ENCODE data around the gene REX1BD.

REX1BD gene

DNA sequence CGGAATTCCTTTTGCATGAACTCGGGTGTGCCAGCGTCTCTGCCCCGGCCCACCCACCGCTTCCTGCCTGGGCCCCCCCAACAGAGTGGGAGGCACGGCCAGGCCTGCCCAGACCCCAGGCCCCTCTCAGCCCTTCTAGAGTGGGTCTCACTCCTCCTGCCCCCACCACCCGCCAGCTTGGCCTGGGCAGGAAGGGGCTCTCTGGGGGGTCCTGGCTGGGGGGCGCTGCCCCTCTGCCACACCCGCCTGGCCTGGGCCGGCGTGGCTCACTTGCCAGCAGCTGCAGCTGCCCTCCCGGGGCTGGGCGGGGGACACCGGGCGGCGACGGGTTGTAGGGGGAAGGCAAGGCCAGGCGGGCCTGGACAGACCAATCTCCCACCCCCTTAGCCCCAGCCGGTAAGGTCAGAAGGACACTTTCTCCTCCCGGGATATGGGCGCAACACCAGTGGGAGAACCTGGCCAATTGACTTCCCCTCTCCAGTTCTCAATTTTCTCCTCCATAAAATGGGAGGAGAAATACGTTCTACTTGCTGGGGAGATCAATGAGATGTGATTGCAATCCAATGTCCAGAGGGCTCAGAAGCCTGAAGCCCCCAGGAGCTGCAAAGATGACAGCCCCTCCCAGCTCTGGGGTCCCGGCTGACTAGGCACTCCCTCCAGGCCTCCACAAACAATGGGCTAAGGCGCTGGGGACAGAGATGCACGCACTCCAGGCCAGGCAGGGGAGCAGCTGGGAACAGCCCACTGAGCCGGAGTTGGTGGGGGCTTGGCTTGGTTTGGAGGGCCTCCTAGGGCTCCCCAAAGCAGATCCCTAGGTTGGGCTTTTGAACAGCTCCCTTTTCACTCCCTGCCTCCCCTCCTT lies 15.6 kb downstream of the REX1BD start:
- DNase-seq = no peak

- no peak for DNase-seq
Measured at GRCh38 chr19:18604820-18605159, 16.2 kb downstream of the REX1BD start.

GRCh38 chr19:18605196-18605545 lies 16.6 kb downstream of the REX1BD start:
- no peak for DNase-seq

GRCh38 chr19:18605546-18606280 lies 17.1 kb downstream of the REX1BD start:
- DNase-seq = no peak

DNA sequence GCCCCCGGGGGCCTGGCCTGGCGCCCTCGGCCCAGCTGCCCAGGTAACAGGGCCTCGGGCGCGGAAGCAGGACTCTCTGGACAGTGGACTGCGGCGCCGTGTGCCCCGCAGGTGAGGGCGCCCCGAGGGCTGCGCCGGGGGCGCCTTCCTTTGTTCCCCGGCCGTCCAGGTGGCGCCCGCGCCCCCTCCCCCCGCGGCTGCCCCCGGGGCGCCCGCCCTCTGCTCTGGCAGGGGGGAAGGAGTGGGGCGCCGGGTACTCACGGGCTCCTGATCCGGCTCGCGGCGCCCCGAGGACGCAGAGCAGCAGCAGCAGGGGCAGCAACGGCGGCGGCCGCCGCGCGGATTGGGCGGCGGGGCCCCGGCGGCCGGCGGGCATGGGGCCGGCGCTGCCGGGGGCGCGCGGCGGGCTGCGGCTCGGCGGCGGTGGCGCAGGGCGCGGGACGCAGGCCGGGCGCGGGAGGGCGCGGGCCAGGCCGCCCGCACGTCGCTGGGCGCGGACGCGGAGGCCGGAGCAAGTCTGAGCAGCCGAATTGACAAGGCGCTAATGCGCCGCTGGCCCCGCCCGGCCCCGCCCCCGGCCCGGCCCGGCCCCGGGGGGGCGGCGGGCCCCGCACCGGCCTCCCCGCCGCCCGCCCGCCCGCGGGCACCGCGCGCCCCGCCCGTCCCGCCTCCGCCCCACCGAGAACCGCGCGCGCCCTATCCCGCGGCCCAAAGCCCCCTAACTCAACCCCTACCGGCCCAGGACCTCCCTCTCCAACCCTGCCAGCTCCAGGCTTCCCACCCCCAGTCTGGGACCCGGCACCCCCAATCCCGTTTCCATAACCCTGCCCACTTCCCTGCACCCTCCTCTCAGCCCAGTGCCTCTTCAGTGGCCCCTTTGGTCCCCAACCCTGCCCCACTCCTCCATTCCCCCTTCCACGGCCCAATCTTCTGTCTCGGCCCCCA lies 18.0 kb downstream of the REX1BD start, which contains the start of gene CRLF1:
CRLF1 (minus strand) TSS at position 519 of the 945 bp plus-strand sequence; CDS start at position 376, 143 bp downstream.
- no peak for DNase-seq

DNA sequence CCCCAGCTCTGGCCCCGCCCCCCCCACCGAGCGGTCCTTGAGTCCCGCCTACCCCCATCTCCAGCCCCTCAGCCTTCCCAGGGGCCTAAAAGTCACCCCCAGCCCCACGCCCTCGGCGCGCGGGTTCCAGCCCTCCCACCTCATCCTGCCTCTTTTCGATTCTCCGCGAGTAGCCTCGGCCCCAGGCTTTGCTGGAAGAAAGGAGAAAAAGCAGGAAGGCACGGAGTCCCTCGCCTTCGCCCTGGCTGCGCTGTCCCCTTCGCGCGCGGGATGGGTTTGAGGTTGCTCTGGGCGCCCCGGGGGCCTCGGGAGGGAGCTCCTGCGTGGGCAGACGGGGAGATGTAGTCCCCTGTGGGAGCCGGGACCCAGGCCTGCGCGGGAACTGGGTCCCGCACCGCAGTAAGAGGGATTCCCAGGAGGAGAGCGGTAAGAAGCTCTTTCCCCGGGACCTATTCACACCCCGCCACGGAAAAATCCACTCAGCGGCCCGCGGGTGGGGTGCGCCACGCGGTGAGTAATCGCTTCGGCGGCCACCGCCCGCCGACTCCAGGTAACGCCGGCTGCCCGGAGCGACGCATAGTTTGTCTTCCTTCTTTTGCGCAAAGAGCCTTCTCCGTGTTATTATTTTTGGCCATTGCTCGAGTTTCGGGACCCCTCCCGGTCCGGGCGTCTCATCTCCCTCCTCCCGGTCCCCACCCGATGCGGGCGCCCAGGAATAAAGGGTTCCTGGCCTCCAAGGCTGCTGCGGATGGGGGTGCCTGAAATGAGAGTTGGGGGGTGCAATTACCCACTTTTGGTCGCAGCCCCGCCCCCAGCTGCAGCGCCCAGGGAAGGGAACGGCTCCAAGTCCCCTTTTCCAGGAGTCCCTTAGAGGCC lies 18.9 kb downstream of the REX1BD start:
- DNase-seq = no peak

DNA sequence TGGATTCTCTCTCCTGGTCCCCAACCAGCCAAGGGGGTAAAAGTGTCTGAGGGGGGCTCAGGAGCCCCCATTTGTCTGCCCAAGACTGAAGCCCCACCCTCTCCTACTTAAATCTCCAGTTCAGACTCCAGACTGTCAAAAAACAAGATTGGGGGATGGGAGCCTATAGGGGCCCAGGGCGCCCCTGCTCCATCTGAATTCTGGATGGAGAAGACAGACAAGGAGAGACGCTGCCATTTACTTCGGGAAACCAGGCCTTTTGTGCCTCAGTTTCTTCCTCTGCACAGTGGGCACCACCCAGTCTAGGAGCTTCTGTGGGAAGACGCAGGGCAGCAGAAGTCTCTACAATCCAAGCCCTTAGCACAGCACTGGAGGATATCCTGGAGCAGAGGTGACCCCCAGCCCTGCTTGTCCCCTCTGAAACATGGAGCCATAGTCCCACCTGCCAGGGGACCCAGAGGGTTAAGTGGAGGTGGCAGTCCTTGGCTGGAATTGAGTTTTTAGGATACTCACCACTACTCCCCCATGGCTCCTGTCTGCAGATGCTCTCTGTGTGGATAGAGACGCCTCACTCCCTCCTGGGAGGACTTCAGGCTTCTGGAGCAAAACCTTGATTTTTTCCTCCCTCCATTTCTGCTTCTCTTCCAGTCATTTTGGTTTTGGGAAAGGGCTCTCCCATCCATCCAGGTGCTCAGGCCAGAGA lies 19.7 kb downstream of the REX1BD start:
- no peak for DNase-seq

DNA sequence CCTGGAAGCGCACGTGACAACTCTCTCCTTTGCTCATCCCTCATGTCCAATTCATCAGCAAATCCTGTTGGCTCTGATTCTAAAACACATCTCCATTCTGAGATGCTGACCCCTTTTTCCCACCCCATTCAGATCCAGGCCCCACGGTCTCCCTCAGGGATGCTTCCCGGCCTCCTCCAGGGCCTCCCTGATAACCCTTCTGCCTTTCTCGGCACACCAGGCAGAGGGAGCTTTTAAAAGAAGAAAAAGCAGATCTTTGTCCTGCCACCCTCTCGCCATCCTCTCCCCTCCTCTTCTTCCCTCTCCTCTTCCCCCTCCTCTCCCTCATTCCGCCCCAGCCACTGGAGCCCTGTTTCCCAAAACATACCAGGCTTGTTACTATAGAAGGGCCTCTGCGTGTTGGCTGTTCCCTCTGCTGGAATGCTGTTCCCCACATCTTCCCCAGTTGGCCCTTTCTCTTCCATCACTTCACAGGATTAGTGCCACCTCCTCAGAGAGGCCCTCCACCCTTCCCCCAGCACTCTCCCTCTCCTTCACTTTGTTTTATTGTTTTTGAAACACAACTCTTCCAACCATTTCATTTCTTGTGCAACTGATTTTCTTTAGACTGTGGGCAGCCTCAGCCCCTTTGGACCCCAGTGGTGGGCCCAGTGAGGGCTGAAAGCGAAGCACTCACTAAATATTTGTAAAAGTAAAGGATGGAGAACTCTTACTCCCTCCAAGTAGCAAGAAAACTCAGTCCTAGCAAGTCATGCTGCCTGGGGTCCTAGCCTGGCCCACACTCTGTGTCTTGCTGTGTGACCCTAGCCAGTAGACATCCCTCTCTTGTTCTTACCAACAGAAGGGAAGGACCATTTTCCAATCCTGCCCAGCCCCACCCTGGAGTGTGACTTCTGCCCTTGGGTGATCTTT lies 20.5 kb downstream of the REX1BD start:
- DNase-seq = no peak

- no peak for DNase-seq
Measured at GRCh38 chr19:18609717-18610051, 21.1 kb downstream of the REX1BD start.

DNA sequence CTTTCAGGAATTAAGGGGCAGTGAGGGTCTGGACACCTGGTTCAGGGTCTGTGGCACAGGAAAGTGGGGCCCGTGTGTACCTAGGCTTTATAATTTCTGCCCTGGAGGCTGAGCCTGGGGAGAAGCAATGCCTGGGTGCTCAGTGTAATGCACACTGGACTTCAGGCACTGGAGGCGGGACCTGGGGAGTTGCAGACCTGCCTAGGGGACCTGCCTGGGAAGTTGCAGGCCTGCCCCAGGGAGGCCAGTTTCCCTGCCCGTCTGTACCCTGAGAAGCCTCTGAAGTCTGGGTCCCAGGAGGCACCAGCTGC lies 21.6 kb downstream of the REX1BD start:
- DNase-seq = no peak

GRCh38 chr19:18610556-18611326 lies 22.1 kb downstream of the REX1BD start:
- DNase-seq = no peak

- DNase-seq = no peak
Measured at GRCh38 chr19:18611327-18612050, 22.9 kb downstream of the REX1BD start.

GRCh38 chr19:18612051-18612771 lies 23.6 kb downstream of the REX1BD start:
- no peak for DNase-seq

DNA sequence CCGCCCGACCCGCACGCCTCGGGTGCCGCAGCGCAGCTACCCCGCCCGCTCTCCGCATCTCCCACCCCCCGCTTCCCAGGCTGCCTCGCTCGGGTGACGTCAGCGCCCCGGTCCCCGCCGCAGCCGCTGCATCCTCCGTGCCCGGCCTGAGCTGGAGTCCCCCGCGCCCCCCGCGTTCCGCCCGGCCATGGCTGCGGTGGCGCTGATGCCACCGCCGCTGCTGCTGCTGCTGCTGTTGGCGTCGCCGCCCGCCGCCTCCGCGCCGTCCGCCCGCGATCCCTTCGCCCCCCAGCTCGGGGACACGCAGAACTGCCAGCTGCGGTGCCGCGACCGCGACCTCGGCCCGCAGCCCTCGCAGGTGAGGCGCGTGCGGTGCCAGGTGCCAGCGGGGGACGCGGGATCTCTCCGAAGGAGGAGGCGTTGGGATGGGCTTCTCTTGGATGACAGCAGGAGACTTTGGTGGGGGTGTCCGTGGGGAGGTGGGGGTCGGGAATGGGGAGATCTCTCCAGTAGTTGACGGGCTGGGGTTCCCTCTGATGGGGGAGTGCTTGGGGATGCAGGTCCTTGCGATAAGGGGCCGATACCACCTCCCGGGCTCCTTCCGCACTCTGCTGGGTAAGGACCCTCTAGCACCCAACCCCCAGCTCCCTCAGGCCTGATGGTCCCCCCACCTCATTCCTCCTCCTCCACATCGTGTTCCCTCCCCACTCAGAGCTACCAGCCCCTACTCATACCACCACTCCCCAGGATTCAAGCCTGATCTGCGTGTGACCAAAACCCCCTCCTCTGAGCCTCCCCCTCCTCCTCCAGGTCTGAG lies 24.4 kb downstream of the REX1BD start, which contains the start of gene TMEM59L:
TMEM59L (plus strand) TSS at position 99 of the 817 bp plus-strand sequence; CDS start at position 188, 89 bp downstream.
- no peak for DNase-seq

GRCh38 chr19:18613589-18614234 lies 25.1 kb downstream of the REX1BD start:
- DNase-seq = no peak

GRCh38 chr19:18616023-18616422 lies 27.4 kb downstream of the REX1BD start:
- no peak for DNase-seq

DNA sequence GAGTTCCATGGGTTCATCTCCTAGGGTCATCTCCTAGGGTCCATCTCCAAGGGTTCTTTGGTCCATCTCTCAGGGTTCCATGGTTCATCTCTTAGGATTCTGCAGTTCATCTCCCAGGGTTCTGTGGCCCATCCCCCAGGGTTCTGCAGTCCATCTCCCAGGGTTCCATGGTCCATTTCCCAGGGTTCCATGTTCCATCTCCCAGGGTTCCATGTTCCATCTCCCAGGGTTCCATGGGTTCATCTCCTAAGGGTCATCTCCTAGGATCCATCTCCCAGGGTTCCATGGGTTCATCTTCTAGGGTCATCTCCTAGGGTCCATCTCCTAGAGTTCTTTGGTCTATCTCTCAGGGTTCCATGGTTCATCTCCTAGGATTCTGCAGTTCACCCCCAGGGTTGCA lies 29.0 kb downstream of the REX1BD start:
- DNase-seq = no peak
